HG03103 (cell line): ENCODE data around the gene CDA.
"Not testable (repeated sequence)": the region's sequence is repeated elsewhere in the genome, so short reads cannot be mapped to it uniquely, and the experiment has no call there.

ENCODE experiments used
- ATAC-seq: cut with Tn5 transposase; IDR thresholded peaks from one replicate; pipeline ENCODE4 v1.9.1; 2021; ENCODE audit warnings: low read depth; ENCODE audit not compliant: unreplicated experiment

Gene CDA

DNA sequence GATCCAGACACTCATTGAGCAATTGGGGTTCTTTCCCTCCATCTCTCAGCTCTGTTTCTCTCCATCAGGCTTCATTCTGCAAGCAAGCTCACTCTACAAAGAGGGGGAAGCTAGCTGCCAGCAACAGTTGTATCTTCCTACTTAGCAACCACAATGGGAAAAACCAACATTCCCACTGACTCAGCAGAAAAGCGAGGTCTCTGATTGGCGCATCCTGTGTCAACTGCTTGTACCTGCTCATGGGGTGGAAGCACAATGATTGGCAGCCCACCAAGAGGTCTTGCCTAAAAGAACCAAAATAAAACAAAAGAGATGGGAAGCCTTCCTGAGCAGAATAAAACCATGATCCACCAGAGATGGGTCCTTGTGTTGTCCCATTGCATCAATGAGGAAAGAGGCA is 4.0 kb upstream of the CDA start:
- ATAC-seq = no peak

DNA sequence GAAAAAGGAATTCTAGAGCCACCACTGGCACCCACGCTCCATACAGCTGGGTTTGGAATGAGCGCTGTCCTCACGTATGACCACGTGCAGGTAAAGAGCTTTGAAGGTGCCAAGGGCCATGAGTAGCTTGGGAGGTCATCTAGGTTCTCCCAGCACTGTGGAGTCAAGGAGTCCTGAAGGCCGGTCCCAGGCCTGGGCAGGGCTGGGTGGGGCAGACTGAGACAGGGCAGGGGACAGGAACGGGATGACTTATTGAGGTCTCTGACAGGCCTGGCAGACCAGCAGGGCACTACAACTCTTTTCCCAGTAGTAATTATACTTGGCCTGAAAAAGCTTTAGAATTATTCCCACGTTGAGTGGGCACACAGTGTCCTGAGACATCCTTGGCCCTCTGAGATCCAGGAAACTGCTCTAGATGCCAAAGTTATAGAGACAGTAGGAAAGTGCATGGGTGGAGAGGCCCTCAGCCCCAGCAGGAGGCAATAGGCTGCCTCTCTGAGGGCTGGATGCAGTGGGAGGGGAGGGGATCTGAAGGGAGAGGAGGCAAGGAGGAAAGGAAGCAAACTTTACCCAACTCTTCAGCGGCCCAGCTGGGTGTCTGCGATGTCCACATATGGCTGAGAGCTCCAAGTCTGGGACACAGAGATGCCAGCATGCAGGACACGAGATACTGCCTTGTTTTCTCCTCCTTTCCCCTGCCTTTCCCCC is 1.8 kb upstream of the CDA start:
- ATAC-seq = no peak

DNA sequence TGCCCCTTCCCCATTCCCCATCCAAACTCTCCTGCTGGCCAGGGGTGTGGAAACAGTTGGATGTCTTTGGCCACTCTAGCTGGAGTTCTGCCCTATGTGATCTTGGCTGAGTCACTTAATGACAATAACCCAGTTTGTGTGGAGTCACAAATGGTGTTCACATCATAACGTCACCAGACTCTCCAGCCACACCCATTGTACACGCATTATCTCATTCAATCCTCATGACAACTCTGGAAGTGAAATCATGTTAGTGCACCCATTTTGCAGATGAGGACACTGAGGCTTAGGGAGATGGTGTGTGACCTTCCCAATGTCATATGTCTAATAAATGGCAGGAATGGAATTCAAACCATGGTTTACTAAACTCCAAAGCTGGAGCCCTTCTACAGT is 1.2 kb upstream of the CDA start:
- no peak for ATAC-seq

DNA sequence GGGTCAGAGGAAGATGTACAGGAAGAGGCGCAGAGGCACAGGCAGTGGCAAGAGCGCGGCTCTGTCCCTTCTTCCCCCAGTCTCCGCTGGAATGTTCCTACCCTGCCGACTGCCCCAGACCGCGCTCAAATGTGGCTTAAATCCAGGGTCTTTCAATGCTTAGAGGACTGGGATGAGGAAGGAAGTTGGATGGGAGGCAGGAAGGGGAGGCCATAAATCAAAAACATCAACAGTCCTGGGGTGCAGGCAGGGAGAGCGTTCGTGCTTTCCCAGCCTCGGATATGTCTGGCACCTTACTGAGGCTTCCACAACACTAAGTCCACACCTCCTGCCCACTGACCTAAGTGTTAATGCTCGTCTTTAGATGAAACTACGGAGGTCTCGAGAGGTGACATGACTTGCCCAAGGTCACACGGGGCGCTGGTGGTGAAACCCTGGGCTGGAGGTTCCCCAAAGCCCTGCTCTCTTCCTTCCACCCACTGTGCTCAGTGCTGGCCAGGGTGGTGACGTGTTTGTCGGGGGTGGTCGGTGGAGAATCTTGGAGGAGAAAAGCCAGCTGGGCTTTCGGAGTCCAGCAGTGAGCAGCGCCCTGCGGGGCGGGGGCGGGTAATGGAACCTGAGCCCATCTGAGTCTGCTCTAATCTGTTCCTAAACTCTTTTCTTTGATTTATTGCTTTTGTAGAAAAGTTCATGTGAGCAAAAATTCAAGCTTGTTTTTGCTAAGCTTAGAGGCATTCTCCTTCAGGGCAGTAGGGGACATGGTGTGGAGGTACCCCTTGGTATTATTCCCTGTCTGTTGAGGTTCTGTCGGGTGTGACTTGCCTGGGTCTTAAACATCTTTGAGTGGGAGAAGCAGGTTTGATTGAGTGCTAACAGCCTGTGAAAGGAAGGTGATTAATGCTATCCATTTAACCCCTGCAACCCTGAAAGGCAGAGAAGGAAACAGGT is 708 bp downstream of the CDA start:
- no peak for ATAC-seq

DNA sequence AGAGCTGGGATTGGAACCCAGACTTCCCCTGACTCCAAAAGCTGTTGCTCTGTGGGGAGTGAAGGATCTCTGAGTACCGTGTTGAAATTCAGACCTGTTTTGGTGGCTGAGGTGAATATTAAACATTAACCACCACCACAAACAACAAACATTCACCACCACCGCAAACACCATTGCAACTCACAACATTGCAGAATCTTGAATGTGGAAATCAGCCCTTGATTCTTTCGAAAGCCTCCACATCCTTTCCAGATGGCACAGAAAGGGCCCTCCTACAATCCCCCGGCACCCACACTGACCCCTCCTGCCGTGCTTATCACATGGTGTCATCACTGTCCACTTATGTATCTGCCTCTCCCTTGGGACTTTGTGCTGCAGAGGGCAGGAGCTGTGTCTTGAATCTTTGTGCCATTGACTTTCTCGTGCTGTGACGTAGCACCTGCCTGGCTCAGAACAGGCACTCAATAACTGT is 1.4 kb downstream of the CDA start:
- ATAC-seq = no peak

DNA sequence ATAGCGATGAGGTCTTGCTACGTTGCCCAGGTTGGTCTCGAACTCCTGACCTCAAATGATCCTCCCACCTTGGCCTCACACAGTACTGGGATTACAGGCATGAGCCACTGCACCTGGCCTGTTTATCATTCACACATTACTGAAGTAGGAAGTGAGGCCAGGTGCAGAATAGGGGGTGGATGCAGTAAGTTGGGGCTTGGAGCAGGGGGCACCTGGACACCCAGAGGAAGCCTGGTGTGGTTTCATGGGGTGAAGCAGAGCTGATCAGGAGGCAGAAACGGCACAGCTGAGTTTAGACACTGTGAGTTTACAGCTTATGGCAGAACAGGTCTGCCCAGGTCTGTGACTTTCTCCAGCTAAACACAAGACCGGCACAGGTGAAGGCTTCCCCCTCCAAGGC is 4.9 kb downstream of the CDA start:
- ATAC-seq = no peak

DNA sequence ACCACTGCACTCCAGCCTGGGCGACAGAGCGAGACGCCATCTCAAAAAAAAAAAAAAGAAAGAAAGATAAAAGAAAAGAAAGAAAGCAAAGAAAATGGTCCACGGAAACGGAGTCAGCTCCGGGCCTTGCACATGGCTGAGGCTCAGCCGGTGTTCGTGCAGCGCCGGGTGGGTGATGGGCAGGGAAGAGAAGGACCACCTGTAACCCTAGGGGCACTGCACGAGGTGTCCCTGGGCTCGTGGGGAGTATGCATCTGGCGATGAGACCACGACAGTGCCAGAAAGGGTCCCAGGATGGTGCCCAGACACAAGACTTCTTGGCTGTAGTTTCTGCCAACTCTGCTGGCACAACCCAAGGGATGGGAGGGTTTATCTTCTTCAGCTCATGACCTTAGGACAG is 5.8 kb downstream of the CDA start:
- ATAC-seq = no peak

DNA sequence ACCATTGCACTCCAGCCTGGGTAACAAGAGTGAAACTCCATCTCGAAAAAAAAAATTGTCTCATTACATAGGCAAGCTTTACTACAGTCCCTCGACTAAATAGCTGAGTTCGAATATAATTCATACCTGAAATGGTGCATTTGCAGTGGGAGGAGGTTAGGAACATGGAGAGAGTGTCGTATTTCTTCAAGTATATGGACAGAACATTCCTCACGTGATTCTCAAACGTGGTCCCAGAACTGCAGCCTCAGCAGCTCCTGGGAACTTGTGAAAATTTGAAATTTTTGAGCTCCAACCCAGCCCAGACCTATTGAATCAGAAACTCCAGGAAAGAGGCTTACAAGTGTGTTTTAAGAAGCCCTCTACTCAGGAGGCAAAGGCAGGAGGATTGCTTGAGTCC is 7.2 kb downstream of the CDA start:
- no peak for ATAC-seq

DNA sequence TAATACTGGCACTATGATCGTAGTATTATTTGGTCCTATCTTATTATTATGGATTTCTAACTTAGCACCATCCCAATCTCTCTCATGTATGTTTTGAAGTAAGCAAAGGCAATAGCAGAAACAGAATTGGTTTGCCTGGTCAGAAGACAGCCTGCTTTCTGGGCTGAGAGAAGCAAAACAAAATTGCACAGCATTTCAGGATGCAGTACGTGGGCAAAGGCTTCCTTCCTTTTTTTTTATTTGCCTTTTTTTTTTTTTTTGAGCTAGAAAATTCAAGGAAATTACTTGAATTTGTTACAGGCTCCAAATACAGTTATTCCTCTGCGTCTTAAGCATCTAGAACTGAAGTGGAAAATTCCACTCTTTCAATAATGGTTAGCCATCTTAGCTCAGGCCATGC is 8.8 kb downstream of the CDA start:
- ATAC-seq = no peak

DNA sequence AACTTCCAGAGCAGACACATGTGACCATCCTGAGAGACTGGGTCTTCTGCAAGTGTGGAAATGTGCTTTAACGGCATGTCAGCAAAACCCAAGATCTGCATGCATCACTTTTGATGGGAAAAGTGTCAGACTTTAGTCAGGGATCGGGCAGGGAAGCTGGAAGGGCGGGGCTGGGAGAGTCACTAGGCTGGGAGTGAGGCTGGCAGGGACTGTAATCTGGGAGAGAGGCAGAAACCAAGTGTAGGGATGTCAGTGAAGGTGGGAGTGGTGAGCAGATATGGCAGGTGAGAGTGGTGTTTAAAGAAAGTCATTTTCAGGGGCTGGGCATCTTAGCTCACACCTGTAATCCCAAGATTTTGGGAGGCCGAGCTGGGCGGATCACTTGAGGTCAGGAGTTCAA is 11.3 kb downstream of the CDA start:
- ATAC-seq = no peak

DNA sequence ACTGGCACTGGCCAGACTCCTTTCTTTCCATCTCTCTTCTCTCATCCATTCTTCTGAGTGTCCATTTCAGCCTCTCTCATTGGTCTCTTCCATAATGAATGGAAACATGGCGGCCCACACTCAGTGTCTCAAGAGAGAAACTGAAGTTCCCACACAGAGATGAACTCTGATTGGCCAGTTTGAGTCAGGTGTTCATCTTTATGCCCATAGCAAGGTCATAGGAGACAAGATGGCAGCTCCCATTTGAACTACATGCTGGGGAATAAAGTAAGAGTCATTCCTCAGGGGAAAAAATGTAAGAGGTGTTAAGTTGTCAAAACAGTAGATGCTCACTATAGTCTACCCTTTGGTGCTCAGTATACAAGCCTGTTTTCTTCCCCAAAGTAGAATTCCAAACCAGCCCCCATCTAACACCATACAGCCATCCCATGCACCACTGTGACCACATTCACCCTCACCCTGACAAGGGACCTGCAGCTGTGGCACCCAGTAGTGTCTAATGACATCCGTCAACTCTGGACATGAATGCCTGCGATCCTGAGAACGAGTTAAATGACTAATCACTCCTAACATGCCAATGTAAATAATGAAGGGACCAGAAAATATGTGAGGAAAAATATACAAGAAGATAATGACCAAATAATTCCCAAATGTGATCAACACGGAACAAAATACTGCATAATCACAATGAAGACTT is 12.4 kb downstream of the CDA start:
- ATAC-seq = no peak

DNA sequence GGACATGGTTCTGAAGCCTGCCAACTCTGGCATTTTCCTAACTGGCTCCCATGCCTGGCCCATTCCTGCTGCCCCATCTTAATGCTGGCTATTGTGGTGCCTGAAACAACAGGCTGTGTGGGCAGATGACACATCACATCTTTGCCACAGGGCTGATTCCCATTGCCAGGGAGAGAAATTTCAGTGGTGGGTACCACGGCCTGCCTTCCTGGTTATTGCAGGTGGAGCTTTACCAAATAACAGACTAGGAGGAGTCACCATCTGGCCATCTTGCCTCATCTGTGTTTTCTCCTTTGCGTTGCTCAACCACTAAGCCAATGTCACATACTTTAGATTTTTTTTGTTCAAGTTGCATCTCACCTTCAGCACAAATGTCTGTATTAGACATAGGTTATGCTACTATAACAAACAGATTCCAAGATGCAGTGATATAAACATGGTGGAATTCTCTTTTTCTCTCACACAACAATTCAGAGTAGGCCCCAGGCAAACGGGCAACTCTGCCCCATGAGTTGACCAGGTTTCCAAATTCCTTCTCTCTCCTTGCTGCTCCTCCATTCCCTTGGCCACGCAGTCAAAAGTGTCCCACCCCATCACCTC is 14.1 kb downstream of the CDA start:
- no peak for ATAC-seq

DNA sequence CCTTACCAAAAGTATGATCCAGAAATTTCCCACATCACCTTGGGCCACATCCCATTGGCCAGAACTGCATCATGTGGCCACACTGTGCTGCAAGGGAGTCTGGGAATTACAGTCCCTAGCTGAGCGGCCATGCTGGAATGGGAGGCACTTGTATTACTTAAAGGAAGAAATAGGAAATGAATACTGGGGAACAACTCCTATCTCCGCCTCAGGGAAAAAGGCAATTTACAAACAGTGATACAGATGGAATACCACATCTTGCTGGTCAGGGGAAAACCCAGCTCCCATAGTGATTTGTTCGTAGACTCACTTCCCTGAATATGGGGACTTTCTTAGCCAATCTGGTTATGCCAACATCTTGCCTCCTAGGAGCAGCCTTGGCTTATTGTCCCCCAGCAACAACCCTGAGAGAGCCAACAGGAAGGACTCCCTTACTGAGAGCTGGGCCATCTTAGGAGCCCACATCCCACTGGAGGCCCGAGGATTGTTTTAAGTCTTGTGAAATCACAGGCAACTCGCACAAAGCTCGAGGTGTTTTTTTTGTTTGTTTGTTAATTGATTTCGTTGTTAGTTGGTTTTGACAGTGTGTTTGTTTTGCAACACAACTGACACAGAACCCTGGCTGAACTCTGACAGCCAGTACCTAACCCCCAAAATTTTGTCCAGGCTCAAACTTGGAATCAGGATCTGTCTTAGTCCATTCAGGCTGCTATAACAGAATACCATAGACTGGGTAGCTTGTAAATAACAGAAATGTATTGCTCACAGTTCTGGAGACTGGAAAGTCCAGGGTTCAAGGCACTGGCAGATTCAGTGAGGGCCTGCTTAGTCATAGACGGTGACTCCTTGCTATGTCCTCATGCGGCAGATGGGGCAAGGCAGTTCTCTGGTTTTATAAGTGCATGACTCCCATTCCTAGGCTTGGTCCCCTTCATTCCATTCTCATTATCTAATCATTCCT is 14.9 kb downstream of the CDA start:
- ATAC-seq = no peak

DNA sequence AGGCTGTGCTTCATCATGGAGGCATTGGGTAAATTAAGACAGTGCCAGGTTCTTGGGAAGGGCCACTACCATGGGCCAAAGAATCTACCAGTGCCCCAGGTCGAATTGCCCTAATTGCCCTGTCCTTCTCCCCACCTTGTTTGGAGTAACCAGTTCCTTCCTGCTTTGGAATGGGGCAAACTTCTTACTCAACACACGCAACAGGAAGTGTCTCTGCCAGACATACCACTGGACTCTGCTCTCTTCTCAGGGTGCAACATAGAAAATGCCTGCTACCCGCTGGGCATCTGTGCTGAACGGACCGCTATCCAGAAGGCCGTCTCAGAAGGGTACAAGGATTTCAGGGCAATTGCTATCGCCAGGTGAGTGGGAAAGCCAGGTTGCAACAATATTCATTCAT is 15.8 kb downstream of the CDA start:
- no peak for ATAC-seq

DNA sequence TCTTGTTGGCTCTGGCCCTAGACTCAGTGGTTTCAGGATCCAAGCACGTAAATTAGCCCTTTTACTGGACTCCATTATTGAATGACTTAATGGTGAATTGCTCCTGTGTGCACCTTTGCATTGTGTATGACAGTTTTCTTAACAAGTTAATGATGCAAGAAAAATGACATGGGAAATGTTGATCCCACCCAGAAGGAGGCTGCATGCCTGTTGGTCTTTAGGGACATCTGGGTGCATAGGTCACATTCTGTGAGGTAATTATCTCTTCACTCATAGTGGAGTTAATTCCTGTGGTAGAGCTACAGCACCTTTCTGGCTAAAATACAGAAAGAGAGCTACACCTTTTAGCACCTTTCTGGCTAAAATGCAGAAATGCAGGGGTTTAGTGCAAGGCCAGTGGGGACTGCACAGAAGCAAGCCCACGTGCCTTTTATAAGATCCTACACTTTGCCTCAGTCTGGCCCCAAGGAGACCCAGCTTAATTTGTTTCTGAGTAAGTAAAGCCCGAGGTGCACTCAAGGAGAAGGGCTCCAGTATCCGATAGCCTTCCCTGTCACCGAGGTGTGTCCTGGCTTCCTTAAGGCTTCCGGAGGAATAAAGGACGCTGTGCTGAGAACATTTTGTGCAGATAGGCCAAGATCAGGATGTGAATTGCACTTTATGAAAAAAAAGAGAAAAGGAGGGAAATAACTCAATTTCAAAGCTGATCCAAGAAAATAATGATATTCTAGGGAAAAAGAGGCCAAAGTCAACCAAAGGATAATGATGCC is 18.1 kb downstream of the CDA start:
- not testable (repeated sequence) for ATAC-seq

DNA sequence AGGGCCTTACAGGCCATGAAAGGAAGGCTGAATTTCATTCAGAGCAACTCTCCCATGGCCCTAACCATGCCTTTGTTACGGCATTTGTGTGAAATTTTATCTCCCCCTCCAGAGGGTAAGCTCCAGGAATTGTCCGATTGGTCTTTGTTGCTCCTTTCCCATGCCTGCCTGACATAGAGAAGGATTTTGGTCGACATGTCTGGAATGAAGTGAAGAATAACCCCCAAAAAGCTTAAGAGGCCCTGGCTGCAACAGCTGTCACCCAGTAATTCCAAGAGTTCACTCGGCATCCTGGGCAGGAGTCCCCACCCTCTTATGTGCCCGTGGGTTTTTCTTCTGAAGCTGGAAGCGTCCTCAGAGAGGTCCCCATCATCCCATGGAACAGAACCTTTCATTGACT is 20.6 kb downstream of the CDA start:
- no peak for ATAC-seq

DNA sequence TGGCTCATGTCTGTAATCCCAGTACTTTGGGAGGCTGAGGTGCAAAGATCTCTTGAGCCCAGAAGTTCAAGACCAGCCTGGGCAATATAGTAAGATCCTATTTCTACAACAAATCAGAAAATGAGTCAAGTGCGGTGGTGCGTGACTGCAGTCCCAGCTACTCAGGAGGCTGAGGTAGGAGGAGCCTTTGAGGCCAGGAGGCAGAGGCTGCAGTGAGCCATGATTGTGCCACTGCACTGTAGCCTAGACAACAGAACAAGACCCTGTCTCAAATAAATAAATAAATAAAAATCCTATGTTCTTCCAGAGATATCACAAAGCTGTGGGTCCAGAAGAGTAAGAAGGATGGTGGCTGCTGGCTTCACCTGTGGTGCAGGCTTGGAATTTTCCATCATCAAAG is 22.1 kb downstream of the CDA start:
- no peak for ATAC-seq

DNA sequence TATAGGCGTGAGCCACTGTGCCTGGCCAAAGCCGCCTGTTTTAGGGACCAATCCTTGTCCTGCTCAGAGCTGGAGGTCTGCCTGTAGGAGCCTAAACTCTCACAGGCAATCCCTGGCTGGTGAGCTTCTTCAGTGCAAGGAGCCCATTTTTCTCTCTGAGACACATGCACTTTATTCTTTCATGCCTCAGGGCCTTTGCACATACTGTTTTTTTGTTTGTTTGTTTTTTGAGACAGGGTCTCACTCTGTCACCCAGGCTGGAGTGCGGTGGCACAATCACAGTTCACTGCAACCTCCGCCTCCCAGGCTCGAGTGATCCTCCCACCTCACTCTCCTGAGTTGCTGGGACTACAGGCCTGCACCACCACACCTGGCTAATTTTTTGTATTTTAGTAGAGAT is 22.8 kb downstream of the CDA start:
- ATAC-seq = no peak

DNA sequence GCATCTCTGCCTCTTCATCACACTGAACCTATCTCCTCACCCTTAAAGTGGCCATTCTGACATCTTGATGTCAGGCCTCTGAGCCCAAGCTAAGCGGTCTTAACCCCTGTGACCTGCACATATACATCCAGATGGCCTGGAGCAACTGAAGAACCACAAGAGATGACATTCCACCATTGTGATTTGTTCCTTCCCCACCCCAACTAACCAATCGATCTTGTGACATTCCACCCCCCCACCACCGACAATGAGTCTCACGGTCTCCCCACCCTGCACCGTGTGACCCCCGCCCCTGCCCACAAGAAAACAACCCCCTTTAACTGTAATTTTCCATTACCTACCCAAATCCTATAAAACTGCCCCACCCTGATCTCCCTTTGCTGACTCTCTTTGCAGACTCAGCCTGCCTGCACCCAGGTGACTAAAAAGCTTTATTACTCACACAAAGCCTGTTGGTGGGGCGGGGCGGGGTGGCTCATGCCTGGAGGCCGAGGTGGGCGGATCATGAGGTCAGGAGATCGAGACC is 23.4 kb downstream of the CDA start:
- ATAC-seq = no peak
